ENCODE measurements around the gene PLCH2. TPM values are rescaled to one million over a fixed set of nuclear protein-coding genes. Genes with fewer than 3 reads are reported as not detected.

PLCH2 gene
- total and polyA plus RNA-seq, 2 donors (not counting 3 experiments of a cell fraction or from before 2014, with no cell fraction given), result 0.19 to 0.31 TPM

- Histone ChIP-seq H3K9me1 (replicated peaks; ENCODE audit: control insufficient read depth, extremely low read depth, insufficient read depth, low read length) (no peaks in the 10 kb centered on the region), H3K4me1 (ENCODE audit: control insufficient read depth, extremely low read depth, insufficient read depth, low read length) (peaks cover 9% of the 10 kb centered on the region), H3K27ac (ENCODE audit: insufficient read depth, low read depth, low read length) (no peak within 1 kb of the TSS), H3K9ac (replicated peaks; ENCODE audit: extremely low read depth, insufficient read depth, low read length) (no peak within 1 kb of the TSS), H3K79me2 (ENCODE audit: control insufficient read depth, insufficient read depth, low read length) (peaks cover 10% of the 10 kb centered on the region), H2AFZ (ENCODE audit: low read depth, low read length) (no peak within 1 kb of the TSS), H3K4me3 (replicated peaks in 1 of 3; ENCODE audit: insufficient read depth in 1 of 3, low read depth in 1 of 3, low read length in 3 of 3) (no peak within 1 kb of the TSS), H3K9me3 (replicated peaks; ENCODE audit: control insufficient read depth, insufficient read depth, low read length) (no peaks in the 10 kb centered on the region), H3K4me2 (ENCODE audit: insufficient read depth, low read length) (no peak within 1 kb of the TSS), H3K36me3 (ENCODE audit: control insufficient read depth in 2 of 2, extremely low read depth in 1 of 2, insufficient read depth in 2 of 2, low read length in 2 of 2) (no peaks in the 10 kb centered on the region), H4K20me1 (replicated peaks; ENCODE audit: control insufficient read depth, extremely low read depth, insufficient read depth, low read length) (no peaks in the 10 kb centered on the region), H3K27me3 (ENCODE audit: control insufficient read depth in 2 of 2, insufficient read depth in 2 of 2, low read length in 2 of 2) (peaks cover 16 to 17% of the 10 kb centered on the region in 2 experiments)
- FAIRE-seq (no peak), DNase-seq (ENCODE audit: low read depth, low spot score) (no peak)
- dilution Hi-C loops (cut with MboI; ENCODE audit: extremely low pct_ligation_motif_present, low sequenced_read_pairs) (no loop called here), intact Hi-C loops (cut with micrococcal nuclease) (no loop called here)
- no TSS peak for BruUV-seq (replicated peaks)
- ChIA-PET CTCF (interaction anchor here (0.6 kb wide), 1 partner anchor 1207 kb away, joined by 3 read pairs; no protein-coding TSS in a partner anchor), POLR2A (interaction anchor here (0.5 kb wide), 1 partner anchor 1195 kb away, joined by 11 read pairs; no protein-coding TSS in a partner anchor)
- peak; percentile 95 for TF ChIP-seq EZH2 (IDR thresholded peaks at IDR 0.05; ENCODE audit: borderline replicate concordance, low read depth, low read length, severe bottlenecking)
- no peak for TF ChIP-seq GATA2 (IDR thresholded peaks at IDR 0.05; ENCODE audit: insufficient read depth, insufficient read length, low read depth, low read length)
- no peak for TF ChIP-seq JUN (IDR thresholded peaks at IDR 0.05; ENCODE audit: borderline replicate concordance, insufficient read depth, insufficient read length, low read depth)
These were observed 53.9 kb downstream of the PLCH2 start, which contains the start of gene HES5 for GRCh38 chr1:2529784-2530512. TSS of gene HES5 (minus strand) at chr1:2530263. CDS start at chr1:2530164, 99 bp downstream.

DNA sequence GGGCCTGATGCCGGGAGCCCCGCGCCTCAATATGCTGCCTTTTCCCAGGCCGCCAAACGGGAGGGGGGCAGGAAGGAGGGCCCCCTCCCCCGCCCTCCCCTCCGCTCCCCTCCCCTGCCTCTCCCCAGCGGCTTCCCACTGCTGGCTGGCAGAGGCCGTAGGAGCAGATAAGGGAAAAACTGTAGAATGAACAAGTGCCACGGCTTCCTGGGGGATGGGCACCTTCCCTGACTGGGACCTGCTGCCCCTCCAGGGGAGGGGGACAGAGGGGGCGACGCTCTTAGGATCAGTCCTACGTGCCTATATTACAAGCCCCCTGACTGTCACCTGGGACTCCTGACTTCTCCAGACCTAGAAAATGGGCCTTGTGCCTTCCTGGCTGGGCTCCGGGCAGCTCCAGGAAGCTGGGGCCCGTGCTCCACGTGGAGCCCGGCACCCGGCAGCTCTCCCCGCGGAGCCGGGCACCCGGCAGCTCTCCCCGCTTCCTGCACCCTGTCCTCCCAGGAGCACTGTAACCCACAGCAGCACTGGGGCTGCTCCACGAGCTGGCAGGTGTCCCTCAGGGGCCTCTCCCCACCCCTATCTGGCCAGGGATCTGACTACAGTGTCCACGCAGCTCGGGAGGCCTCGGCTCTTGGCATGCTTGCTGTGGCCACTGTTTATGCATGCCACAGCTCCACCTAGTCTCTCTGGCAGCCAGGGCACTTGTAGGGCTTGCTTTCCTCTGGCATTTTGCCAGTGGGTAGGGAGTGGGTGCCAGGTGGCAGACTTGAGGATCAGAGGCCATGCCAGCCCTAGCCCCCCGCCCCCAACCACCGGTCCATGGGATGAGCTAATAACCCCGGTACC, 54.6 kb downstream of the PLCH2 start:
- CTCF ChIA-PET, result interaction anchor here (0.6 to 1.7 kb wide), 3 partner anchors 10 to 1207 kb away, joined by 3 read pairs; no protein-coding TSS in a partner anchor
- Histone ChIP-seq H3K9me1 (replicated peaks; ENCODE audit: control insufficient read depth, extremely low read depth, insufficient read depth, low read length) (no peaks in the 10 kb centered on the region), H4K20me1 (replicated peaks; ENCODE audit: control insufficient read depth, extremely low read depth, insufficient read depth, low read length) (no peaks in the 10 kb centered on the region), H3K79me2 (ENCODE audit: control insufficient read depth, insufficient read depth, low read length) (peaks cover 2% of the 10 kb centered on the region), H3K36me3 (ENCODE audit: control insufficient read depth in 2 of 2, extremely low read depth in 1 of 2, insufficient read depth in 2 of 2, low read length in 2 of 2) (no peaks in the 10 kb centered on the region), H3K9ac (replicated peaks; ENCODE audit: extremely low read depth, insufficient read depth, low read length) (no peak overlapping the region), H3K4me3 (replicated peaks in 1 of 3; ENCODE audit: insufficient read depth in 1 of 3, low read depth in 1 of 3, low read length in 3 of 3) (no peak overlapping the region), H3K4me2 (ENCODE audit: insufficient read depth, low read length) (no peak overlapping the region), H2AFZ (ENCODE audit: low read depth, low read length) (no peak overlapping the region), H3K27me3 (ENCODE audit: control insufficient read depth in 2 of 2, insufficient read depth in 2 of 2, low read length in 2 of 2) (peaks cover 16 to 17% of the 10 kb centered on the region in 2 experiments), H3K4me1 (ENCODE audit: control insufficient read depth, extremely low read depth, insufficient read depth, low read length) (peaks cover 3% of the 10 kb centered on the region), H3K27ac (ENCODE audit: insufficient read depth, low read depth, low read length) (no peak overlapping the region), H3K9me3 (replicated peaks; ENCODE audit: control insufficient read depth, insufficient read depth, low read length) (no peaks in the 10 kb centered on the region)
- FAIRE-seq, result no peak
- TF ChIP-seq MAX (IDR thresholded peaks at IDR 0.05; ENCODE audit: insufficient read depth, insufficient read length) (no peak), GATA2 (IDR thresholded peaks at IDR 0.05; ENCODE audit: insufficient read depth, insufficient read length, low read depth, low read length) (no peak), EZH2 (IDR thresholded peaks at IDR 0.05; ENCODE audit: borderline replicate concordance, low read depth, low read length, severe bottlenecking) (no peak), MYC (IDR thresholded peaks at IDR 0.05; ENCODE audit: low read depth, low read length) (no peak), POLR2AphosphoS5 (IDR thresholded peaks at IDR 0.05; ENCODE audit: insufficient read depth, low read depth, low read length) (no peak), POLR2A (IDR thresholded peaks at IDR 0.05; ENCODE audit: low read depth, low read length) (no peak)
- TF ChIP-seq, protein P1, sequence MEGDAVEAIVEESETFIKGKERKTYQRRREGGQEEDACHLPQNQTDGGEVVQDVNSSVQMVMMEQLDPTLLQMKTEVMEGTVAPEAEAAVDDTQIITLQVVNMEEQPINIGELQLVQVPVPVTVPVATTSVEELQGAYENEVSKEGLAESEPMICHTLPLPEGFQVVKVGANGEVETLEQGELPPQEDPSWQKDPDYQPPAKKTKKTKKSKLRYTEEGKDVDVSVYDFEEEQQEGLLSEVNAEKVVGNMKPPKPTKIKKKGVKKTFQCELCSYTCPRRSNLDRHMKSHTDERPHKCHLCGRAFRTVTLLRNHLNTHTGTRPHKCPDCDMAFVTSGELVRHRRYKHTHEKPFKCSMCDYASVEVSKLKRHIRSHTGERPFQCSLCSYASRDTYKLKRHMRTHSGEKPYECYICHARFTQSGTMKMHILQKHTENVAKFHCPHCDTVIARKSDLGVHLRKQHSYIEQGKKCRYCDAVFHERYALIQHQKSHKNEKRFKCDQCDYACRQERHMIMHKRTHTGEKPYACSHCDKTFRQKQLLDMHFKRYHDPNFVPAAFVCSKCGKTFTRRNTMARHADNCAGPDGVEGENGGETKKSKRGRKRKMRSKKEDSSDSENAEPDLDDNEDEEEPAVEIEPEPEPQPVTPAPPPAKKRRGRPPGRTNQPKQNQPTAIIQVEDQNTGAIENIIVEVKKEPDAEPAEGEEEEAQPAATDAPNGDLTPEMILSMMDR (IDR thresholded peaks at IDR 0.05; ENCODE audit: extremely low read depth in 1 of 2, insufficient read depth in 1 of 2, low read depth in 1 of 2, low read length in 2 of 2), result no peak
- no peak for DNase-seq (ENCODE audit: low read depth, low spot score)
- POLR2A ChIA-PET, result interaction anchor here (0.5 kb wide), 1 partner anchor 1194 kb away, joined by 11 read pairs; no protein-coding TSS in a partner anchor
- intact Hi-C loops (cut with micrococcal nuclease), result no loop called here
- dilution Hi-C loops (cut with MboI; ENCODE audit: extremely low pct_ligation_motif_present, low sequenced_read_pairs), result no loop called here
- no TSS peak for BruUV-seq (replicated peaks)

All from endothelial cell of umbilical vein (primary cell).